Measurements from ENCODE around the gene MAMDC2.

Gene MAMDC2

DNA sequence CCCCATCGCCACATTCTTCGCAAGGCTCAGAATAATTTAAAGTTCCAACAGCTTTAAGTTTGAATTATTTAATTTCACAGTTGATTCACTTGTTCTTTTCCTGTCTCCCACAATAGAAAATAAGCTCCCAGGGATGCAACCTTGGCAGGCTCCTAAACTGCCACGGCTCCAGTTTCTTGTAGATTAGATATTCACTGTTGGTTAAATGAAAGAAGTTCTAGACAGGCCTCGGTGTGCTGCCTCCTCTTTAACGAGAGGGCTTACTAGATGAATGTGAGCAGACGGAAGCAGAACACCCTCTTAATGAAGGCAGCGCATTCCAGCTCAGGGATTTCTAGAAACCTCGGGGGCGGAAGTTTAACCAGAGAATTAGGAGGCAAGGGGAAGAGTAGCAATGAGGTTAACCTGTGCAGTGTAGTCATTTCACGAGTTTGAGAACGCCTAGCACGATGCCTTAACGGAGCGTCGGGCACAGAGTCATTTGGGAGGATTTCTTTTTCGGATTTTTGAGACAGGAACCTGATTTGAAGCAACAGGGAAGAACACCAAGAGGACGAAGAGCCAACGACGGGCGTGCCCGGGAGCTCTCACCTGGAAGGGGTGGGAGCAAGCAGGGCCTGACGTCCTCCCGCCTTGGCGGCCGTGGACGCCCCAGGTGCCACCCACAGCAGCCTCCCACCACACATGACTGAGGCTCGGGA, 214.5 kb downstream of the MAMDC2 start:
- peaks cover 33% of the 10 kb centered on the region for H3K36me3 Mint-ChIP-seq (ENCODE audit: low read depth)
- H3K9me3 Mint-ChIP-seq = no peaks in the 10 kb centered on the region
- no peaks in the 10 kb centered on the region for H3K27me3 Mint-ChIP-seq
- H3K27ac Mint-ChIP-seq = peak overlapping the region; percentile 95
- peaks cover 51% of the 10 kb centered on the region for H3K4me1 Mint-ChIP-seq (ENCODE audit: low read depth)
- H3K4me3 Mint-ChIP-seq = peak overlapping the region; percentile 85
- intact Hi-C loops (cut with micrococcal nuclease) = loop anchor here (5.0 to 10.0 kb wide), 2 partner anchors 154 to 583 kb away; partner anchors contain the start of genes APBA1 and KLF9

DNA sequence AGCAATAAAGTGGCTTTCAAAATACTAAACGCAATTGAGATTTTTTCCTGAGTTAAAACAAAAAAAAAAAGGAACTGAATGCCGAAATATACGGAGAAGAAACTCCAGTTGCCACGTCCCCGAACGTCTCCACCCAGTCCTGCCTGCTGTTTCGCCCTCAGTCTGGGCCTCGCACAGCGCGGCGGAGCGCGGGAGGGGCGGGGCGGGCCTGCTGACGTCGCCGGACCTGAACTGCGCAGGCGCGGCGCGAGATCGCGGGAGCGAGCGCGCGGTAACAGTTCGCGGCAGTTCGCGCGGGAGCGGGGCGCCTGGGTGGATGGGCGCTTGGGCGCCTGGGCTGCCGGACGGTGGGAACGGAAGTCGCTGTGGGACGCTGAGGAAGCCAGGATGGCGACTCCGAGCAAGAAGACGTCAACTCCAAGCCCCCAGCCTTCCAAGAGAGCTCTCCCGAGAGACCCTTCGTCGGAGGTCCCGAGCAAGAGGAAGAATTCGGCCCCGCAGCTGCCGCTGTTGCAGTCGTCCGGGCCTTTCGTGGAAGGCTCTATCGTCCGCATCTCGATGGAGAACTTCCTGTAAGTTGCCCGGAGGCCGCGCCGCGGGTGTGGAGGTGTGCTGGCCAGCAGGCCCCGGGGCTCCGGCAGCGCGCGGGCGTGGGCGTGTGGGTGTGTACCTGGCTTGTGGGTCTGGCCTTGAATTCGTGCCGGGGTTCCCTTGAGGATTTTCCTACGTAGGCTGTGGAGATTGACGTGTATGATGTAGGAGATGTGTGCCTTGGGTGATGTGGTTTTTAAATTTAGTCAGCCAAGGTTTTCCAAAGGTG, 215.3 kb downstream of the MAMDC2 start, which contains the start of gene SMC5:
Gene SMC5 (plus strand): TSS at position 287 of the 820 bp plus-strand sequence. CDS start 101 bp downstream, at position 388.
- intact Hi-C loops (cut with micrococcal nuclease) = loop anchor here (5.0 to 10.0 kb wide), 2 partner anchors 153 to 584 kb away; partner anchors contain the start of genes APBA1 and KLF9
- H3K27ac Mint-ChIP-seq = peak within 1 kb of the TSS; percentile 95
- H3K27me3 Mint-ChIP-seq = no peaks in the 10 kb centered on the region
- H3K9me3 Mint-ChIP-seq = no peaks in the 10 kb centered on the region
- H3K4me3 Mint-ChIP-seq = peak within 1 kb of the TSS; percentile 85
- peaks cover 33% of the 10 kb centered on the region for H3K36me3 Mint-ChIP-seq (ENCODE audit: low read depth)
- H3K4me1 Mint-ChIP-seq (ENCODE audit: low read depth) = peaks cover 51% of the 10 kb centered on the region

DNA sequence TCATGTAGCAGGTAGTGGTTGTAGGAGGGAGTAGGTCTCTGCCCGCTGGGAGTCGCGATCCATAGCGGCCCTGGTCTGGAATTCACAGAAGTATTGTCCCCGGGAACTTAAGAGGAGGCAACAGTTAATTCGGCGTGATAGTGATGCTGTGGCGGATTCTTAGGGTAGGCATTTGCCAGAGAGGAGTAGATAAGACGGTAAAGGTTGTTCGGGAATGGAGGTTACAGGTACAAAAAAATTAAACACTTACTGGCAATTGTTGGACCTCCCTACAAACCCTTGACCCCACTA, 215.8 kb downstream of the MAMDC2 start:
- no peaks in the 10 kb centered on the region for H3K27me3 Mint-ChIP-seq
- H3K4me1 Mint-ChIP-seq (ENCODE audit: low read depth) = peaks cover 51% of the 10 kb centered on the region
- peak overlapping the region; percentile 95 for H3K27ac Mint-ChIP-seq
- H3K4me3 Mint-ChIP-seq = peak overlapping the region; percentile 85
- peaks cover 33% of the 10 kb centered on the region for H3K36me3 Mint-ChIP-seq (ENCODE audit: low read depth)
- intact Hi-C loops (cut with micrococcal nuclease) = loop anchor here (5.0 to 10.0 kb wide), 2 partner anchors 153 to 585 kb away; partner anchors contain the start of genes APBA1 and KLF9
- H3K9me3 Mint-ChIP-seq = no peaks in the 10 kb centered on the region

DNA sequence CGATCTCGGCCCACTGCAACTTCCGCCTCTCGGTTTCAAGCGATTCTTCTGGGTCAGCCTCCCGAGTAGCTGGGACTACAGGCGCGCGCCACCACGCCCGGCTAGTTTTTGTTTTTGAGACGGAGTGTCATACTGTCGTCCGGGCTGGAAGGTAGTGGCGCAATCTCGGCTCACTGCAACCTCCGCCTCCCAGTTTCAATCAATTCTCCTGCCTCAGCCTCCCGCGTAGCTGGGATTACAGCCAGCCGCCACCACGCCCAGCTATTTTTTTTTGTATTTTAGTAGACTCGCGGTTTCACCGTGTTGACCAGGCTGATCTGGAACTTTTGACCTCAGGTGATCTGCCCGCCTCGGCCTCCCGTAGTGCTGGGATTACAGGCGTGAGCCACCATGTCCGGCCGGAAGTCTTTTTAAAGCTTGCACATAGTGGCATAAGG, 216.4 kb downstream of the MAMDC2 start:
- H3K36me3 Mint-ChIP-seq (ENCODE audit: low read depth) = peaks cover 38% of the 10 kb centered on the region

DNA sequence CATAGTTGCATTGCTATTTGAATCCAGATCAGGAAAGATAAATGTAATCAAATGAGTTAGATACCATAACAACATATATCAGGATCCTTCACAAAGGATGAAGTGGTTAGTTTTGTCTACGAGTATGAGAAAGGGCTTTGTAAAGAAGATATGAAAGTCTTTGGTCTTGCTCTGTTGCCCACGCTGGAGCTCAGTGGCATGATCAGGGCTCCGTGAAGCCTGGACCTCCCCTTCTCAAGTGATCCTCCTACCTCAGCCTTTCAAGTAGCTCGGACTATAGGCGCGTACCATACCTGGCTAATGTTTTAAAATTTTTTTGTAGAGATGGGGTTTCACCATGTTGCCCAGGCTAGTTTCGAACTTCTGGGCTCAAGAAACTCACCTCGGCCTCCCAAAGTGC, 217.0 kb downstream of the MAMDC2 start:
- peaks cover 44% of the 10 kb centered on the region for H3K36me3 Mint-ChIP-seq (ENCODE audit: low read depth)
- H3K4me1 Mint-ChIP-seq (ENCODE audit: low read depth) = peaks cover 48% of the 10 kb centered on the region
- intact Hi-C loops (cut with micrococcal nuclease) = loop anchor here (5.0 kb wide), 1 partner anchor 347 kb away; no protein-coding TSS in a partner anchor
- no peaks in the 10 kb centered on the region for H3K9me3 Mint-ChIP-seq
- no peak overlapping the region for H3K4me3 Mint-ChIP-seq
- no peak overlapping the region for H3K27ac Mint-ChIP-seq
- no peaks in the 10 kb centered on the region for H3K27me3 Mint-ChIP-seq

More for the DNA sequence above, 216.4 kb downstream of the MAMDC2 start:
- Mint-ChIP-seq H3K9me3 (no peaks in the 10 kb centered on the region), H3K4me3 (peak overlapping the region; percentile 85), H3K27me3 (no peaks in the 10 kb centered on the region), H3K27ac (peak overlapping the region; percentile 95), H3K4me1 (ENCODE audit: low read depth) (peaks cover 51% of the 10 kb centered on the region)
- intact Hi-C loops (cut with micrococcal nuclease) = loop anchor here (5.0 kb wide), 1 partner anchor 347 kb away; no protein-coding TSS in a partner anchor

DNA sequence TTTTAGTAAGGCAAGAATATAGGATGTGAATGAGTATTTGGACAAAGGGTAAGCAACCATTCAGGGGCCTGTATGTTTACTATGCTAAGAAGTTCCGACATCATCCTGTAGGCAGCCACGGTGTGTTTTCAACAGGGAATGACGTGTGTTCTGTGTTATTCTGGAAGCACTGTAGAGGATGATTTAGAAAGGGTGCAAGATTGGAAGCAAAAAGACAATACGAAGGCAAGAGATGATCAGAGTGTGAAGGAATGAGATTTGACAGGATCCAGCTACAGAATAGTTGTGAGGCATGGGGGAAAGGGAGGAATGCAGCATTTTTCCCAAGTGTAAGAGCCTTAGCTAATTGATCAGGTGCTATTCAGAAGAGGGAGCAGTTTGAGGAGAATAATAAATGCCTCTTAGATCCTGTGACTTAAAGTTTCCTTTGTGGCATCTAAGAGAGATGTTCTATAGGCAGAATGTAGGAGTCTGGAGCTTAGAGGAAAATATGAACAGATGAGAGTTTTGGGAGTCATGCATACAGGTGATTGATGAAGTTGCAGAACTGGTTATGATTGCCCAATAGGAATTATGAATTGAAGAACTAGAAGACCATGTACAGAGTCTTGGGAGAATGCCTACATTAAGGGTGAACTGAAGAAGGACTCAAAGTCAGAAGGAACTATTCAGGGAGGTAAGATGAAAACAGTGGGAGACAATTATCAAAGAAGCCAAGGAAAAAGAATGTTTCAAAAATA, 217.7 kb downstream of the MAMDC2 start:
- Mint-ChIP-seq H3K36me3 (ENCODE audit: low read depth) (peaks cover 48% of the 10 kb centered on the region), H3K27ac (no peak overlapping the region), H3K27me3 (no peaks in the 10 kb centered on the region), H3K9me3 (no peaks in the 10 kb centered on the region), H3K4me3 (no peak overlapping the region), H3K4me1 (ENCODE audit: low read depth) (peaks cover 43% of the 10 kb centered on the region)
- intact Hi-C loops (cut with micrococcal nuclease) = loop anchor here (5.0 kb wide), 1 partner anchor 346 kb away; no protein-coding TSS in a partner anchor

DNA sequence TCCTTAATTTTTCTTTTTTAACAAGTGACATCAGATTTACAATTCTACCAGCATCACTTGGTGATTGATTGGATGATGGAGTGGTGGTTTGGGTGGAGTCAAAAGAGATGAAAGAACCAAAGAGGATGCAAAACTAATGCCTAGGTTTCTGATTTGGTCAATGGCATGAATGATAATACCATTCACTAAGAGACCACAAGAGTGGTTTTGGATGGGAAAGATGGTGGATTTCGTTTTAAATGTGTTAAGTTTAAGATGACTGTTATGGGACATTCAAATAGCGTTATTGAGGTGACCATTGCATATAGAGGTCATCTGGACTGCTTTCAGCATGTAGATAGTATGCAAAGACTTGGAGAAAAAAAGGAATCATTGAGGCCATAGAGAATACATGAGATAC, 218.7 kb downstream of the MAMDC2 start:
- no peak overlapping the region for H3K27ac Mint-ChIP-seq

DNA sequence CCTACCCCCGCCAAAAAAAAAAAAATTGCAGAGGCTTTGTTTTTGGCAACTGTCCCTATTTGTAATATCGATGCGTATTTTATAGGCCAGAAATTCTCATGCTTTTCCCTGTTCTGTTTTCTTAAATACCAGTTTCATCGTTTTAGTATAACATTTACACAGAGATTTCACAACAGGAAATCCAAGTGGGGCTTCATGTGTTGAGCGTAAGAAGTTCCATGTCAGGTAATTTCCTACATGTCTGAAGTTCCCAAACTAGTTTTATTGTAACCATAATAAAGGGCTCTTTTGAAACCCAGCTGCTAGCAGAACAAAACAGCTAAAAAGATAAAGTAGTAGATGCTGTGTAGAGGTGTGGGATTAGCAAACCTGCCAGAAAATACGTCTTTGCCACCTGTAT, 219.3 kb downstream of the MAMDC2 start:
- no peaks in the 10 kb centered on the region for H3K9me3 Mint-ChIP-seq
- intact Hi-C loops (cut with micrococcal nuclease) = loop anchor here (5.0 kb wide), 1 partner anchor 344 kb away; no protein-coding TSS in a partner anchor
- no peaks in the 10 kb centered on the region for H3K27me3 Mint-ChIP-seq
- no peak overlapping the region for H3K4me3 Mint-ChIP-seq
- H3K4me1 Mint-ChIP-seq (ENCODE audit: low read depth) = peaks cover 46% of the 10 kb centered on the region
- peaks cover 54% of the 10 kb centered on the region for H3K36me3 Mint-ChIP-seq (ENCODE audit: low read depth)
- no peak overlapping the region for H3K27ac Mint-ChIP-seq

More for the DNA sequence above, 218.7 kb downstream of the MAMDC2 start:
- intact Hi-C loops (cut with micrococcal nuclease) = loop anchor here (5.0 kb wide), 1 partner anchor 345 kb away; no protein-coding TSS in a partner anchor
- no peaks in the 10 kb centered on the region for H3K27me3 Mint-ChIP-seq
- no peaks in the 10 kb centered on the region for H3K9me3 Mint-ChIP-seq
- peaks cover 44% of the 10 kb centered on the region for H3K4me1 Mint-ChIP-seq (ENCODE audit: low read depth)
- peaks cover 49% of the 10 kb centered on the region for H3K36me3 Mint-ChIP-seq (ENCODE audit: low read depth)
- H3K4me3 Mint-ChIP-seq = no peak overlapping the region

DNA sequence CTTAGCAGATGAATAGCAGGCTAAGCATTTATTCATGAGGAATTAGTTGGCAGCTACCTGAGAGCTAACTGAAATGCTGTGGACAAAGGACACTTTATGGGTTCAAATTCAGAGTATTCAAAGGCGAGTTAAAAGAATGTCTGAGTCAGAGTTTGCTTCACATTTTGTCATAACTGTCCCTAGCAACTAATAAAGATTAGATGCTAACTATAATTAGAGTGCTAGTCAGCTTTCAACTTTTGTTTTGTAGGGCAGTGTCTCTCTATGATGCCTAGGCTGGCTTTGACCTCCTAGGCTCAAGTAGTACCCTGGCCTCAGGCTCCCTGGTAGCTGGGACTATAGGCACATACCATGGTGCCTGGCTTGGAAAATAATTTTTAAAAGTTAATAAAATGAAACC, 219.8 kb downstream of the MAMDC2 start:
- intact Hi-C loops (cut with micrococcal nuclease) = loop anchor here (5.0 kb wide), 1 partner anchor 344 kb away; no protein-coding TSS in a partner anchor
- H3K36me3 Mint-ChIP-seq (ENCODE audit: low read depth) = peaks cover 59% of the 10 kb centered on the region
- H3K9me3 Mint-ChIP-seq = no peaks in the 10 kb centered on the region
- H3K27me3 Mint-ChIP-seq = no peaks in the 10 kb centered on the region
- H3K27ac Mint-ChIP-seq = no peak overlapping the region
- H3K4me1 Mint-ChIP-seq (ENCODE audit: low read depth) = peaks cover 42% of the 10 kb centered on the region
- H3K4me3 Mint-ChIP-seq = no peak overlapping the region
